Spleen (tissue), 7 donors: ENCODE results near the gene SMG6.

Experiments
- POLR2A ChIP-seq, 3 donors: fragments of 450-650 bp; IDR thresholded peaks; one replicate each; pipeline ENCODE4 v1.5.1; 2017; ENCODE audit warnings: antibody characterized with exemption in 3 of 3, mild to moderate bottlenecking in 1 of 3
- TF ChIP-seq, protein P1 (sequence below), 11 experiments: fragments of 200-600 bp in 7 of 11; fragments of 450-650 bp in 4 of 11; sonication (generic) in 4 of 11; IDR thresholded peaks in 8 of 11; conservative IDR thresholded peaks in 3 of 11; 1 replicate in 7 of 11; 2 replicates in 4 of 11; pipeline versions ENCODE4 v1.4.0 to v1.8.0; 2016 to 2021; ENCODE audit warnings: antibody characterized with exemption in 11 of 11, inconsistent platforms in 4 of 11, mild to moderate bottlenecking in 1 of 11
- donor health status: DM: no; HTN: no; CAD: no; lungs with moderate emphysema.
- donor health status: DM: no; HTN: no; CAD: no.
- donor health status: DM: no; HTN: no; CAD: no.

- TF ChIP-seq, protein P1, sequence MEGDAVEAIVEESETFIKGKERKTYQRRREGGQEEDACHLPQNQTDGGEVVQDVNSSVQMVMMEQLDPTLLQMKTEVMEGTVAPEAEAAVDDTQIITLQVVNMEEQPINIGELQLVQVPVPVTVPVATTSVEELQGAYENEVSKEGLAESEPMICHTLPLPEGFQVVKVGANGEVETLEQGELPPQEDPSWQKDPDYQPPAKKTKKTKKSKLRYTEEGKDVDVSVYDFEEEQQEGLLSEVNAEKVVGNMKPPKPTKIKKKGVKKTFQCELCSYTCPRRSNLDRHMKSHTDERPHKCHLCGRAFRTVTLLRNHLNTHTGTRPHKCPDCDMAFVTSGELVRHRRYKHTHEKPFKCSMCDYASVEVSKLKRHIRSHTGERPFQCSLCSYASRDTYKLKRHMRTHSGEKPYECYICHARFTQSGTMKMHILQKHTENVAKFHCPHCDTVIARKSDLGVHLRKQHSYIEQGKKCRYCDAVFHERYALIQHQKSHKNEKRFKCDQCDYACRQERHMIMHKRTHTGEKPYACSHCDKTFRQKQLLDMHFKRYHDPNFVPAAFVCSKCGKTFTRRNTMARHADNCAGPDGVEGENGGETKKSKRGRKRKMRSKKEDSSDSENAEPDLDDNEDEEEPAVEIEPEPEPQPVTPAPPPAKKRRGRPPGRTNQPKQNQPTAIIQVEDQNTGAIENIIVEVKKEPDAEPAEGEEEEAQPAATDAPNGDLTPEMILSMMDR (IDR thresholded peaks at IDR 0.05 in 8 of 11, conservative IDR thresholded peaks at IDR 0.05 in 3 of 11) = no peak
- TF ChIP-seq POLR2A (IDR thresholded peaks at IDR 0.05) = no peak
Measured at GRCh38 chr17:2024572-2025219, 278.9 kb downstream of the SMG6 start.
